GM23248 (cell line): ENCODE results near the gene C1GALT1.

Source experiments
- EZH2 ChIP-seq: fragments of 200-600 bp; sonication (generic); IDR thresholded peaks from 2 replicates; pipeline ENCODE4 v1.6.1; 2018; ENCODE audit warnings: antibody characterized with exemption, mild to moderate bottlenecking; ENCODE audit not compliant: insufficient read depth, poor library complexity, severe bottlenecking
- EZH2phosphoT487 ChIP-seq: fragments of 200-600 bp; sonication (generic); IDR thresholded peaks from 2 replicates; pipeline ENCODE4 v1.6.1; 2018; ENCODE audit warnings: antibody characterized with exemption, moderate library complexity, mild to moderate bottlenecking, low read depth; ENCODE audit not compliant: insufficient read depth

DNA sequence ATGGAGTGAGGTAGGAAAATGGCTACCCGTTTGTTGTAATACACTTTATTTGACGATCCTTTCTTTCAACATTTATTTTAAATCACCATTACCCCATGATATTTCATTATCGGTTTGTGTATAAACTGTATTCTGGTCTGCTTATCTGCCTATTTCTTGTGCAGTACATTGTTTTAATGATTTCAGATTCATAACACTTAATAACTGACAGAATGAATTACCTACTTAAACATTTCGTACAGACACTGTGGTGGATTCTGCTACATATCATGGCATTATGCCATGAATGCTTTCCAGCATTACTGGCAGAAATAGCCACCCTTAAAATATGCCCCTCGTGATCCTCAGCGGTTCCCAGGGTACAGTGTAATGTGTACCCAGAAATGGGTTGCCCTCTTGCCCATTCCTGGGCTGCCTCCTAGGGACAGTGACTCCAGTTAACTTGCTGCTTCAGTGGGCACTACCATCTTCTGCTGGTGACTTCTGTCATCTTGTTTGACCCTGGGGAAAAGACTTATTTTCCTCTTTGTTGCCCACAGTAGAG lies 74.5 kb downstream of the C1GALT1 start:
- TF ChIP-seq EZH2 = no peak
- TF ChIP-seq EZH2phosphoT487 = no peak
